ENCODE data around the gene NDUFAF4. TPM values are rescaled to one million over a fixed set of nuclear protein-coding genes. Genes with fewer than 3 reads are reported as not detected.

Gene NDUFAF4
- total RNA-seq, 1 donor from 2014 or later, result 28.4 TPM

- no peaks in the 10 kb centered on the region for H3K27me3 Mint-ChIP-seq
- peaks cover 7% of the 10 kb centered on the region for H3K4me1 Mint-ChIP-seq (ENCODE audit: low read depth)
- no peaks in the 10 kb centered on the region for H3K9me3 Mint-ChIP-seq (ENCODE audit: low read depth)
- no peak overlapping the region for H3K4me3 Mint-ChIP-seq (ENCODE audit: low read depth)
- TF ChIP-seq, protein P1, sequence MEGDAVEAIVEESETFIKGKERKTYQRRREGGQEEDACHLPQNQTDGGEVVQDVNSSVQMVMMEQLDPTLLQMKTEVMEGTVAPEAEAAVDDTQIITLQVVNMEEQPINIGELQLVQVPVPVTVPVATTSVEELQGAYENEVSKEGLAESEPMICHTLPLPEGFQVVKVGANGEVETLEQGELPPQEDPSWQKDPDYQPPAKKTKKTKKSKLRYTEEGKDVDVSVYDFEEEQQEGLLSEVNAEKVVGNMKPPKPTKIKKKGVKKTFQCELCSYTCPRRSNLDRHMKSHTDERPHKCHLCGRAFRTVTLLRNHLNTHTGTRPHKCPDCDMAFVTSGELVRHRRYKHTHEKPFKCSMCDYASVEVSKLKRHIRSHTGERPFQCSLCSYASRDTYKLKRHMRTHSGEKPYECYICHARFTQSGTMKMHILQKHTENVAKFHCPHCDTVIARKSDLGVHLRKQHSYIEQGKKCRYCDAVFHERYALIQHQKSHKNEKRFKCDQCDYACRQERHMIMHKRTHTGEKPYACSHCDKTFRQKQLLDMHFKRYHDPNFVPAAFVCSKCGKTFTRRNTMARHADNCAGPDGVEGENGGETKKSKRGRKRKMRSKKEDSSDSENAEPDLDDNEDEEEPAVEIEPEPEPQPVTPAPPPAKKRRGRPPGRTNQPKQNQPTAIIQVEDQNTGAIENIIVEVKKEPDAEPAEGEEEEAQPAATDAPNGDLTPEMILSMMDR (IDR thresholded peaks at IDR 0.05; ENCODE audit: unreplicated experiment), result no peak
- no peaks in the 10 kb centered on the region for H3K36me3 Mint-ChIP-seq (ENCODE audit: insufficient read depth)
- no peak overlapping the region for H3K27ac Mint-ChIP-seq
- no peak for DNase-seq (ENCODE audit: low spot score, unreplicated experiment)
Measured at GRCh38 chr6:96926425-96926824, 28.7 kb upstream of the NDUFAF4 start.

- Mint-ChIP-seq H3K4me3 (ENCODE audit: low read depth) (peak overlapping the region; percentile 98), H3K27me3 (peaks cover 5% of the 10 kb centered on the region), H3K9me3 (ENCODE audit: low read depth) (no peaks in the 10 kb centered on the region), H3K36me3 (ENCODE audit: insufficient read depth) (no peaks in the 10 kb centered on the region), H3K4me1 (ENCODE audit: low read depth) (peaks cover 7% of the 10 kb centered on the region), H3K27ac (peak overlapping the region; percentile 96)
- TF ChIP-seq, protein P1 (IDR thresholded peaks at IDR 0.05; ENCODE audit: unreplicated experiment), result no peak
- no peak for DNase-seq (ENCODE audit: low spot score, unreplicated experiment)
Measured at GRCh38 chr6:96925290-96925687, 27.6 kb upstream of the NDUFAF4 start.

DNA sequence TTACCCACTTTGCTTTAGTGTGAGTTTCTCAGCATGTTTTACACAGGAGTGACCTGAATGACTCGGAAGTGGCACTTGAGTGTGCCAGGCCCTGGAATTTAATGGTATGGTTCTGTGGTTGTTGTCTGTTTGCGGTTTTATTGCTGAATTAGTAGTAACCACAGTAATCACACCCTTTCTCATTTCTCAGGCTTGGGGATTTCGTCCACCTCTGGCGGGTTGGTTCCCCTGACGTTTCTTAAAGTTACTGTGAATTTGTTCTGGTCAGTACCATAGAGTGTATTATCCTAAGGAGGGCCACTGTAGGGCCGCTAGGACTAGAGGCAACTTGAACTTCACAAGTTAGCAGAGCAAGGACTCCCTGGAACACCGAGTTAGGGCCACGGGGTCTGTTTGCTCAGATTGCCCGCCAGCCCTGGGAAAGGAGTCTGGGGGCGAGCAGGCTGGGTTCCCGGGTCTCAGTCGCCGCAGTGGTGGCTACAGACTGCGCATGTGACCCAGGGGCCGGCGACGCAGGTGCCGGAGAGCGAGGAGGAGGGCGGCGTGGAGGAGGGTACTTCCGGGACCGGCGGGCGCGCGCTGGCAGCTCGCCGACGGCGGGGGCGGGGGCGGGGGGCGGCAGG is 26.3 kb upstream of the NDUFAF4 start:
- no peaks in the 10 kb centered on the region for H3K36me3 Mint-ChIP-seq (ENCODE audit: insufficient read depth)
- peaks cover 7% of the 10 kb centered on the region for H3K27me3 Mint-ChIP-seq
- TF ChIP-seq, protein P1 (IDR thresholded peaks at IDR 0.05; ENCODE audit: unreplicated experiment), result no peak

GRCh38 chr6:96923400-96923799 is 25.7 kb upstream of the NDUFAF4 start:
- DNase-seq (ENCODE audit: low spot score, unreplicated experiment), result no peak
- Mint-ChIP-seq H3K27me3 (peaks cover 8% of the 10 kb centered on the region), H3K4me3 (ENCODE audit: low read depth) (peak overlapping the region; percentile 98), H3K36me3 (ENCODE audit: insufficient read depth) (no peaks in the 10 kb centered on the region), H3K9me3 (ENCODE audit: low read depth) (no peaks in the 10 kb centered on the region), H3K27ac (peak overlapping the region; percentile 97), H3K4me1 (ENCODE audit: low read depth) (peaks cover 7% of the 10 kb centered on the region)
- TF ChIP-seq, protein P1 (IDR thresholded peaks at IDR 0.05; ENCODE audit: unreplicated experiment), result no peak

More for the DNA sequence above, 26.3 kb upstream of the NDUFAF4 start:
- Mint-ChIP-seq H3K4me1 (ENCODE audit: low read depth) (peaks cover 7% of the 10 kb centered on the region), H3K27ac (peak overlapping the region; percentile 97), H3K4me3 (ENCODE audit: low read depth) (peak overlapping the region; percentile 98), H3K9me3 (ENCODE audit: low read depth) (no peaks in the 10 kb centered on the region)
- no peak for DNase-seq (ENCODE audit: low spot score, unreplicated experiment)

DNA sequence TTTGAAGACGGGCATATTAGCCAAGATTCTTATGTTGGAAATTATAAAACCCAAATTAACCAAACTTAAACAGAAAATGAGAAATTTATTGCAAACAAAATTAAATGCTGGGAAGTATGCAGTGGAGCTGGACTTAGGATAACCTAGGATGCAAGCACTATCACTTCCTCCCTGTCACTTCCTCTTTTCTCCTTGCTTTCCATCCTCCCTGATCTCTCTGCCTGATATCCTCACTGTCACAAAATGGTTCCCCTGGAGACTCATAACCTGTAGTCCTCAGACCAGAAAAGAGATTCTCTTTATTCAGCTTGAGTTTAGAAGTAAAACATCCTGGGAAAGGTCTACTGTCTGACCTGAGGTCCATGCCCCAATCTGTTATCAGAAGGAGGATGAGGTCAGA is 19.4 kb upstream of the NDUFAF4 start:
- peaks cover 15% of the 10 kb centered on the region for H3K27me3 Mint-ChIP-seq
- no peaks in the 10 kb centered on the region for H3K9me3 Mint-ChIP-seq (ENCODE audit: low read depth)
- TF ChIP-seq, protein P1 (IDR thresholded peaks at IDR 0.05; ENCODE audit: unreplicated experiment), result no peak
- H3K27ac Mint-ChIP-seq, result no peak overlapping the region
- H3K4me1 Mint-ChIP-seq (ENCODE audit: low read depth), result no peaks in the 10 kb centered on the region
- DNase-seq (ENCODE audit: low spot score, unreplicated experiment), result no peak
- no peaks in the 10 kb centered on the region for H3K36me3 Mint-ChIP-seq (ENCODE audit: insufficient read depth)
- no peak overlapping the region for H3K4me3 Mint-ChIP-seq (ENCODE audit: low read depth)

Data from progenitor cell of endocrine pancreas (in vitro differentiated cells).